Osteocyte (in vitro differentiated cells): Measurements from ENCODE around the gene BARHL2. TPM values are rescaled to one million over a fixed set of nuclear protein-coding genes. Genes with fewer than 3 reads are reported as not detected.

Experiments
- DNase-seq: peaks from one replicate; pipeline ENCODE4 v3.0.0; 2021; ENCODE audit warnings: mixed read lengths; ENCODE audit not compliant: unreplicated experiment; ENCODE audit errors: extremely low spot score
- H3K27ac Mint-ChIP-seq: one replicate; pipeline ENCODE4 v1.8.0; 2021; ENCODE audit warnings: mild to moderate bottlenecking, mixed read lengths; ENCODE audit not compliant: unreplicated experiment
- H3K27me3 Mint-ChIP-seq: one replicate; pipeline ENCODE4 v1.8.0; 2021; ENCODE audit warnings: mixed read lengths; ENCODE audit not compliant: unreplicated experiment
- H3K36me3 Mint-ChIP-seq: one replicate; pipeline ENCODE4 v1.8.0; 2021; ENCODE audit warnings: mixed read lengths; ENCODE audit not compliant: unreplicated experiment
- H3K4me1 Mint-ChIP-seq: one replicate; pipeline ENCODE4 v1.8.0; 2021; ENCODE audit warnings: mixed read lengths; ENCODE audit not compliant: unreplicated experiment
- H3K4me3 Mint-ChIP-seq: one replicate; pipeline ENCODE4 v1.8.0; 2021; ENCODE audit warnings: mild to moderate bottlenecking, moderate library complexity, mixed read lengths; ENCODE audit not compliant: unreplicated experiment
- H3K9me3 Mint-ChIP-seq: one replicate; pipeline ENCODE4 v1.8.0; 2021; ENCODE audit warnings: mixed read lengths; ENCODE audit not compliant: unreplicated experiment
- CTCF ChIP-seq: fragments of 200-600 bp; sonication (generic); IDR thresholded peaks from 2 replicates; pipeline ENCODE4 v1.5.0; 2021; ENCODE audit warnings: antibody characterized with exemption, mild to moderate bottlenecking, moderate library complexity
- total RNA-seq: library from RNA; stranded (reverse); gene quantifications from 2 replicates; pipeline ENCODE4 v1.2.1, GENCODE V29; 2021

The BARHL2 gene
- total RNA-seq, 1 donor from 2014 or later, result not detected

GRCh38 chr1:90713741-90714509 lies 3.2 kb downstream of the BARHL2 start:
- no peak for DNase-seq
- H3K4me3 Mint-ChIP-seq, result no peak overlapping the region
- H3K4me1 Mint-ChIP-seq, result peaks cover 16% of the 10 kb centered on the region
- no peaks in the 10 kb centered on the region for H3K9me3 Mint-ChIP-seq
- H3K27ac Mint-ChIP-seq, result no peak overlapping the region
- H3K36me3 Mint-ChIP-seq, result peaks cover 2% of the 10 kb centered on the region
- TF ChIP-seq CTCF, result no peak
- H3K27me3 Mint-ChIP-seq, result peaks cover 89% of the 10 kb centered on the region

- Mint-ChIP-seq H3K4me3 (no peak overlapping the region), H3K4me1 (peaks cover 10% of the 10 kb centered on the region), H3K27ac (no peak overlapping the region)
Observed at GRCh38 chr1:90712915-90713730, 4.0 kb downstream of the BARHL2 start.

GRCh38 chr1:90712153-90712856 lies 4.8 kb downstream of the BARHL2 start:
- Mint-ChIP-seq H3K27ac (no peak overlapping the region), H3K36me3 (no peaks in the 10 kb centered on the region), H3K4me1 (peaks cover 9% of the 10 kb centered on the region), H3K4me3 (no peak overlapping the region), H3K27me3 (peaks cover 98% of the 10 kb centered on the region), H3K9me3 (no peaks in the 10 kb centered on the region)
- no peak for DNase-seq
- TF ChIP-seq CTCF, result no peak

More at GRCh38 chr1:90712915-90713730, 4.0 kb downstream of the BARHL2 start:
- Mint-ChIP-seq H3K9me3 (no peaks in the 10 kb centered on the region), H3K36me3 (peaks cover 1% of the 10 kb centered on the region), H3K27me3 (peaks cover 92% of the 10 kb centered on the region)
- no peak for TF ChIP-seq CTCF
- DNase-seq, result no peak

- TF ChIP-seq CTCF, result no peak
- no peak overlapping the region for H3K27ac Mint-ChIP-seq
- H3K9me3 Mint-ChIP-seq, result no peaks in the 10 kb centered on the region
- H3K27me3 Mint-ChIP-seq, result peaks cover 97% of the 10 kb centered on the region
- peaks cover 9% of the 10 kb centered on the region for H3K4me1 Mint-ChIP-seq
- DNase-seq, result no peak
- H3K36me3 Mint-ChIP-seq, result no peaks in the 10 kb centered on the region
- no peak overlapping the region for H3K4me3 Mint-ChIP-seq
Observed at GRCh38 chr1:90711696-90712095, 5.4 kb downstream of the BARHL2 start.
